PC-3 (cell line): Measurements from ENCODE around the gene MRPS34. TPM values are rescaled to one million over a fixed set of nuclear protein-coding genes. Genes with fewer than 3 reads are reported as not detected.

Experiments used
- ATAC-seq: fragments of 200-7000 bp; cut with Tn5 transposase; 2 replicates; pipeline ENCODE4 v1.9.1; 2020; ENCODE audit warnings: mild to moderate bottlenecking, moderate library complexity
- BruUV-seq: library from RNA; stranded (reverse); fragments of 400-500 nt; replicated peaks from 2 replicates; lab custom pipeline; 2021; lab: Mats Ljungman, UMichigan
- CTCF ChIA-PET: fragments of 300-600 bp; sonication (Branson Sonifier 250); formaldehyde crosslinking; loops from one replicate; lab custom pipeline; 2022; ENCODE audit warnings: antibody characterized with exemption; lab: Charles Lee
- POLR2A ChIA-PET: fragments of 300-600 bp; sonication (Branson Sonifier 250); formaldehyde crosslinking; loops from one replicate; lab custom pipeline; 2022; ENCODE audit warnings: antibody characterized with exemption; ENCODE audit not compliant: unreplicated experiment; lab: Charles Lee
- DNase-seq: peaks from one replicate; pipeline ENCODE4 v3.0.0-alpha.2; 2015
- H2AFZ ChIP-seq: fragments of 300-600 bp; sonication (generic); 2 replicates; pipeline ENCODE4 v1.6.0; 2016; ENCODE audit warnings: antibody characterized with exemption, low read length
- H3F3A ChIP-seq: fragments of 300-600 bp; sonication (generic); one replicate; pipeline ENCODE4 v1.6.0; 2017; ENCODE audit warnings: antibody characterized with exemption, low read length, control low read depth, mild to moderate bottlenecking; ENCODE audit not compliant: unreplicated experiment
- H3K27ac ChIP-seq: fragments of 300-600 bp; sonication (generic); 2 replicates; pipeline ENCODE4 v1.5.1; 2016; ENCODE audit warnings: mild to moderate bottlenecking, low read length
- H3K27me3 ChIP-seq: fragments of 300-600 bp; sonication (generic); 2 replicates; pipeline ENCODE4 v1.6.1; 2016; ENCODE audit warnings: low read length, mixed read lengths
- H3K36me3 ChIP-seq: fragments of 300-600 bp; sonication (generic); 2 replicates; pipeline ENCODE4 v1.6.1; 2016; ENCODE audit warnings: low read depth, mixed run types, low read length, mixed read lengths
- H3K4me1 ChIP-seq: fragments of 300-600 bp; sonication (generic); 2 replicates; pipeline ENCODE4 v1.5.1; 2016; ENCODE audit warnings: low read length; ENCODE audit not compliant: insufficient read depth
- H3K4me2 ChIP-seq: fragments of 300-600 bp; sonication (generic); 2 replicates; pipeline ENCODE4 v1.6.0; 2016; ENCODE audit warnings: low read length
- H3K4me3 ChIP-seq: fragments of 300-600 bp; sonication (generic); 2 replicates; pipeline ENCODE4 v1.5.1; 2016; ENCODE audit warnings: mild to moderate bottlenecking, low read length, mixed read lengths
- H3K79me2 ChIP-seq: fragments of 300-600 bp; sonication (generic); 2 replicates; pipeline ENCODE4 v1.6.1; 2017; ENCODE audit warnings: low read length, mixed read lengths
- H3K9ac ChIP-seq: fragments of 300-600 bp; sonication (generic); 2 replicates; pipeline ENCODE4 v1.6.0; 2016; ENCODE audit warnings: mild to moderate bottlenecking, low read length
- H3K9me2 ChIP-seq: fragments of 300-600 bp; sonication (generic); replicated peaks from 2 replicates; pipeline ENCODE4 v1.6.1; 2016; ENCODE audit warnings: mixed run types, low read length, mixed read lengths
- H3K9me3 ChIP-seq: fragments of 300-600 bp; sonication (generic); 2 replicates; pipeline ENCODE4 v1.6.1; 2016; ENCODE audit warnings: low read length, mixed read lengths
- H4K20me1 ChIP-seq: fragments of 300-600 bp; sonication (generic); 2 replicates; pipeline ENCODE4 v1.6.1; 2016; ENCODE audit warnings: low read length, mixed read lengths
- CTCF ChIP-seq: fragments of 300-600 bp; sonication (generic); conservative IDR thresholded peaks from 2 replicates; pipeline ENCODE4 v1.5.1; 2017; ENCODE audit warnings: antibody characterized with exemption, low read depth, mild to moderate bottlenecking, low read length
- EZH2 ChIP-seq: fragments of 300-600 bp; sonication (generic); IDR thresholded peaks from one replicate; pipeline ENCODE4 v1.6.1; 2017; ENCODE audit warnings: antibody characterized with exemption, mild to moderate bottlenecking, low read length; ENCODE audit not compliant: unreplicated experiment
- EZH2phosphoT487 ChIP-seq: fragments of 300-600 bp; sonication (generic); IDR thresholded peaks from 2 replicates; pipeline ENCODE4 v1.6.1; 2018; ENCODE audit warnings: mild to moderate bottlenecking, antibody characterized with exemption, low read length, borderline replicate concordance
- intact Hi-C: fragments of 100-400 bp; cut with micrococcal nuclease; formaldehyde crosslinking; loops from 2 replicates; pipeline ENCODE4 v1.9.0; 2023
- total RNA-seq: library from RNA; depleted of rRNA; stranded (reverse); fragments of >200 nt; gene quantifications from 2 replicates; pipeline ENCODE4 v1.2.3, GENCODE V29; 2014

Gene MRPS34
- total RNA-seq, 1 experiment from 2014 or later = 248 TPM

- H3K4me1 ChIP-seq = 0 out of 2 replicates have a peak, but pooled peaks cover 5% of the 10 kb centered on the region
- TF ChIP-seq EZH2 (no peak), CTCF (no peak), EZH2phosphoT487 (no peak)
- no peaks in the 10 kb centered on the region for H3K9me3 ChIP-seq
- H3K9ac ChIP-seq = no peak overlapping the region
- H3K79me2 ChIP-seq = peaks cover 7% of the 10 kb centered on the region
- POLR2A ChIA-PET = no interaction called here
- no peaks in the 10 kb centered on the region for H3K36me3 ChIP-seq
- CTCF ChIA-PET = no interaction called here
- no peak overlapping the region for H3K27ac ChIP-seq
- no peaks in the 10 kb centered on the region for H3F3A ChIP-seq
- DNase-seq (no peak), ATAC-seq (no peak)
- H3K27me3 ChIP-seq = no peaks in the 10 kb centered on the region
- no peaks in the 10 kb centered on the region for H3K9me2 ChIP-seq
- H3K4me3 ChIP-seq = no peak overlapping the region
- no TSS peak for BruUV-seq
- no peak overlapping the region for H2AFZ ChIP-seq
- no peaks in the 10 kb centered on the region for H4K20me1 ChIP-seq
- H3K4me2 ChIP-seq = no peak overlapping the region
- intact Hi-C loops = no loop called here
These were observed 5.6 kb downstream of the MRPS34 start for GRCh38 chr16:1767116-1767994.

GRCh38 chr16:1766701-1767100 lies 6.2 kb downstream of the MRPS34 start:
- H3K27ac ChIP-seq = no peak overlapping the region
- TF ChIP-seq EZH2 = no peak
- no peak for TF ChIP-seq EZH2phosphoT487
- TF ChIP-seq CTCF = no peak
- no peak overlapping the region for H3K9ac ChIP-seq
- ChIA-PET CTCF (no interaction called here), POLR2A (no interaction called here)
- H3K4me2 ChIP-seq = no peak overlapping the region
- 0 out of 2 replicates have a peak, but pooled peaks cover under 1% of the 10 kb centered on the region for H3K4me1 ChIP-seq
- ATAC-seq (no peak), DNase-seq (no peak)
- no peaks in the 10 kb centered on the region for H3K9me3 ChIP-seq
- no peak overlapping the region for H2AFZ ChIP-seq
- no TSS peak for BruUV-seq
- peaks cover under 1% of the 10 kb centered on the region for H3K79me2 ChIP-seq
- no peaks in the 10 kb centered on the region for H3K27me3 ChIP-seq
- no peaks in the 10 kb centered on the region for H3F3A ChIP-seq
- intact Hi-C loops = no loop called here
- H4K20me1 ChIP-seq = no peaks in the 10 kb centered on the region
- no peak overlapping the region for H3K4me3 ChIP-seq
- no peaks in the 10 kb centered on the region for H3K36me3 ChIP-seq
- H3K9me2 ChIP-seq = no peaks in the 10 kb centered on the region

GRCh38 chr16:1766231-1766630 lies 6.7 kb downstream of the MRPS34 start:
- Histone ChIP-seq H3K9me3 (no peaks in the 10 kb centered on the region), H3K4me2 (no peak overlapping the region), H3K4me3 (no peak overlapping the region), H3K9ac (no peak overlapping the region), H3F3A (no peaks in the 10 kb centered on the region), H4K20me1 (no peaks in the 10 kb centered on the region), H3K9me2 (no peaks in the 10 kb centered on the region), H3K27me3 (no peaks in the 10 kb centered on the region), H3K27ac (no peak overlapping the region), H2AFZ (no peak overlapping the region), H3K36me3 (no peaks in the 10 kb centered on the region), H3K4me1 (no peaks in the 10 kb centered on the region), H3K79me2 (no peaks in the 10 kb centered on the region)
- no peak for DNase-seq
- ChIA-PET POLR2A (no interaction called here), CTCF (no interaction called here)
- TF ChIP-seq CTCF (no peak), EZH2 (no peak), EZH2phosphoT487 (no peak)
- BruUV-seq = no TSS peak
- ATAC-seq = no peak
- intact Hi-C loops = no loop called here
